IMR-90 (cell line): Measurements from ENCODE around the gene SCPEP1. TPM values are rescaled to one million over a fixed set of nuclear protein-coding genes. Genes with fewer than 3 reads are reported as not detected.

Source experiments
- ATAC-seq: fragments of 200-7000 bp; cut with Tn5 transposase; 2 replicates; pipeline ENCODE4 v1.9.1; 2020; ENCODE audit warnings: low read depth, mild to moderate bottlenecking, moderate library complexity
- BruUV-seq: library from RNA; stranded (reverse); fragments of 400-500 nt; replicated peaks from 2 replicates; lab custom pipeline; 2021; lab: Mats Ljungman, UMichigan
- CTCF ChIA-PET: fragments of 300-600 bp; formaldehyde crosslinking; extraction: SDS; loops from one replicate; lab custom pipeline; 2021; ENCODE audit warnings: antibody characterized with exemption; lab: Yijun Ruan, JAX
- POLR2A ChIA-PET: fragments of 300-600 bp; sonication (Branson Sonifier 250); formaldehyde crosslinking; loops from one replicate; lab custom pipeline; 2022; ENCODE audit warnings: antibody characterized with exemption; ENCODE audit not compliant: unreplicated experiment; lab: Charles Lee
- DNase-seq: peaks from one replicate; pipeline ENCODE4 v3.0.0; 2013
- H2AFZ ChIP-seq: replicated peaks from 2 replicates; pipeline ENCODE3; 2013; ENCODE audit warnings: low read length, mild to moderate bottlenecking; ENCODE audit not compliant: poor library complexity
- H2AK5ac ChIP-seq: 2 replicates; pipeline ENCODE4 v1.6.1; 2013; ENCODE audit warnings: low read depth, low read length, inconsistent platforms
- H2AK9ac ChIP-seq: replicated peaks from 2 replicates; pipeline ENCODE3; 2013; ENCODE audit warnings: mild to moderate bottlenecking, low read depth, low read length, moderate library complexity; ENCODE audit not compliant: poor library complexity
- H2BK120ac ChIP-seq: 2 replicates; pipeline ENCODE4 v1.6.1; 2013; ENCODE audit warnings: low read depth, low read length, inconsistent platforms
- H2BK15ac ChIP-seq: 3 replicates; pipeline ENCODE4 v1.6.1; 2013; ENCODE audit warnings: low read depth, low read length, inconsistent platforms
- H2BK20ac ChIP-seq: 2 replicates; pipeline ENCODE4 v1.6.1; 2013; ENCODE audit warnings: low read depth, mild to moderate bottlenecking, inconsistent platforms, low read length, moderate library complexity
- H2BK5ac ChIP-seq: 2 replicates; pipeline ENCODE4 v1.6.1; 2013; ENCODE audit warnings: mild to moderate bottlenecking, low read depth, low read length, inconsistent platforms; ENCODE audit not compliant: poor library complexity, severe bottlenecking
- H3K14ac ChIP-seq: replicated peaks from 2 replicates; pipeline ENCODE4 v1.6.1; 2013; ENCODE audit warnings: low read depth, low read length, inconsistent platforms
- H3K18ac ChIP-seq: 2 replicates; pipeline ENCODE4 v1.6.1; 2013; ENCODE audit warnings: low read depth, low read length, control low read depth
- H3K23ac ChIP-seq: 2 replicates; pipeline ENCODE4 v1.6.1; 2013; ENCODE audit warnings: low read depth, low read length, inconsistent platforms
- H3K27ac ChIP-seq: 2 replicates; pipeline ENCODE4 v1.5.1; 2013; ENCODE audit warnings: mild to moderate bottlenecking, control low read depth, low read length; ENCODE audit not compliant: insufficient read depth
- H3K27me3 ChIP-seq: 2 replicates; pipeline ENCODE4 v1.6.1; 2013; ENCODE audit warnings: low read length; ENCODE audit not compliant: control insufficient read depth, insufficient read depth
- H3K36me3 ChIP-seq: 2 replicates; pipeline ENCODE4 v1.6.1; 2013; ENCODE audit warnings: low read length, mixed read lengths; ENCODE audit not compliant: control insufficient read depth, insufficient read depth
- H3K4ac ChIP-seq: 2 replicates; pipeline ENCODE4 v1.6.1; 2013; ENCODE audit warnings: low read depth, low read length, inconsistent platforms
- H3K4me1 ChIP-seq: 2 replicates; pipeline ENCODE4 v1.6.1; 2013; ENCODE audit warnings: low read length, mixed read lengths; ENCODE audit not compliant: control insufficient read depth, insufficient read depth
- H3K4me2 ChIP-seq: 2 replicates; pipeline ENCODE4 v1.6.1; 2013; ENCODE audit warnings: low read depth, mild to moderate bottlenecking, control low read depth, low read length, moderate library complexity
- H3K4me3 ChIP-seq: 2 replicates; pipeline ENCODE4 v1.5.1; 2013; ENCODE audit warnings: low read depth, mild to moderate bottlenecking, control low read depth, low read length, moderate library complexity; ENCODE audit not compliant: insufficient read depth
- H3K56ac ChIP-seq: 2 replicates; pipeline ENCODE4 v1.6.1; 2013; ENCODE audit warnings: low read length, inconsistent platforms; ENCODE audit not compliant: insufficient read depth; ENCODE audit errors: extremely low read depth
- H3K79me1 ChIP-seq, 2 experiments: 2 replicates each; pipeline ENCODE4 v1.6.1; 2013; ENCODE audit warnings: low read length in 2 of 2, inconsistent platforms in 1 of 2, low read depth in 1 of 2
- H3K9ac ChIP-seq: 2 replicates; pipeline ENCODE4 v1.6.1; 2013; ENCODE audit warnings: low read depth, low read length, control low read depth
- H3K9me1 ChIP-seq: 2 replicates; pipeline ENCODE4 v1.6.1; 2013; ENCODE audit warnings: low read length, inconsistent platforms; ENCODE audit not compliant: insufficient read depth
- H3K9me3 ChIP-seq: 2 replicates; pipeline ENCODE4 v1.6.1; 2013; ENCODE audit warnings: low read length; ENCODE audit not compliant: control insufficient read depth, insufficient read depth
- H4K20me1 ChIP-seq: 2 replicates; pipeline ENCODE4 v1.6.1; 2013; ENCODE audit warnings: low read length, inconsistent platforms; ENCODE audit not compliant: insufficient read depth
- H4K5ac ChIP-seq: 2 replicates; pipeline ENCODE4 v1.6.1; 2013; ENCODE audit warnings: mild to moderate bottlenecking, low read depth, low read length, control low read depth
- H4K8ac ChIP-seq, 2 experiments: 2 replicates each; pipeline ENCODE4 v1.6.1; 2013; ENCODE audit warnings: low read depth in 2 of 2, low read length in 2 of 2, control low read depth in 1 of 2, inconsistent platforms in 1 of 2
- H4K91ac ChIP-seq: 2 replicates; pipeline ENCODE4 v1.6.1; 2013; ENCODE audit warnings: low read depth, low read length, inconsistent platforms; ENCODE audit not compliant: insufficient read depth
- MAFK ChIP-seq: IDR thresholded peaks from 2 replicates; pipeline ENCODE4 v1.6.1; 2012; ENCODE audit warnings: low read depth, low read length, improper control_type of control experiment
- MAZ ChIP-seq: IDR thresholded peaks from 2 replicates; pipeline ENCODE4 v1.6.1; 2012; ENCODE audit warnings: low read depth, mild to moderate bottlenecking, low read length, improper control_type of control experiment, moderate library complexity, borderline replicate concordance
- MXI1 ChIP-seq: IDR thresholded peaks from 2 replicates; pipeline ENCODE4 v1.6.1; 2012; ENCODE audit warnings: low read depth, mild to moderate bottlenecking, low read length, moderate library complexity, borderline replicate concordance
- NFE2L2 ChIP-seq: fragments of 150-350 bp; IDR thresholded peaks from 2 replicates; pipeline ENCODE4 v1.6.1; 2016; ENCODE audit warnings: low read depth, mild to moderate bottlenecking, low read length
- RAD21 ChIP-seq: IDR thresholded peaks from 2 replicates; pipeline ENCODE4 v1.6.1; 2012; ENCODE audit warnings: low read length, improper control_type of control experiment
- RFX5 ChIP-seq: IDR thresholded peaks from 2 replicates; pipeline ENCODE4 v1.8.0; 2012; ENCODE audit warnings: low read depth, mild to moderate bottlenecking, low read length, moderate library complexity
- USF2 ChIP-seq: fragments of 150-350 bp; IDR thresholded peaks from 2 replicates; pipeline ENCODE4 v1.6.1; 2017; ENCODE audit warnings: mild to moderate bottlenecking, antibody characterized with exemption, low read length, low read depth
- WGBS, 2 experiments: methylation state at CpG; one replicate each; pipeline versions ENCODE4 v1.1.5 to v1.1.7; 2013; ENCODE audit warnings: missing lambda C conversion rate in 2 of 2; ENCODE audit not compliant: insufficient read length in 1 of 2; ENCODE audit errors: extremely low coverage in 2 of 2; 5-methylcytosine and 5-hydroxymethylcytosine counted together
- dilution Hi-C: fragments of 300-500 bp; cut with HindIII; formaldehyde crosslinking; loops from one replicate; pipeline ENCODE4 v1.14.3; 2018; ENCODE audit warnings: low sequenced_read_pairs; ENCODE audit not compliant: unreplicated experiment
- in situ Hi-C: fragments of 300-500 bp; cut with MboI; formaldehyde crosslinking; loops from 3 replicates; pipeline ENCODE4 v1.14.3; 2019; ENCODE audit warnings: low sequenced_read_pairs, inconsistent platforms, mixed read lengths
- intact Hi-C: fragments of 100-400 bp; cut with micrococcal nuclease; formaldehyde crosslinking; loops from 2 replicates; pipeline ENCODE4 v1.10.0; 2022
- polyA plus RNA-seq, 3 experiments: library from polyadenylated mRNA; depleted of rRNA; stranded (reverse); fragments of >200 nt; gene quantifications; 2 replicates each; pipeline ENCODE4 v1.2.3, GENCODE V29; 2012; ENCODE audit warnings: low replicate concordance in 1 of 3
- total RNA-seq: library from RNA; depleted of rRNA; stranded (reverse); fragments of >200 nt; gene quantifications from 2 replicates; pipeline ENCODE4 v1.2.3, GENCODE V29; 2012

SCPEP1 gene
- total and polyA plus RNA-seq, 2 of the 4 experiments (the other 2 are of a cell fraction): 16.5 to 32.1 TPM

GRCh38 chr17:57040571-57040970 lies 62.6 kb downstream of the SCPEP1 start:
- intact Hi-C loops: no loop called here
- Histone ChIP-seq H3K56ac (no peak overlapping the region), H3K23ac (no peak overlapping the region), H2BK120ac (no peak overlapping the region), H3K18ac (no peak overlapping the region), H2AK5ac (no peak overlapping the region), H2BK20ac (no peak overlapping the region), H3K14ac (no peak overlapping the region), H2AK9ac (no peak overlapping the region), H3K4me1 (no peaks in the 10 kb centered on the region), H3K9me1 (no peaks in the 10 kb centered on the region), H4K5ac (no peak overlapping the region), H3K9me3 (no peaks in the 10 kb centered on the region), H3K27ac (no peak overlapping the region), H3K27me3 (peaks cover 31% of the 10 kb centered on the region), H3K4ac (no peak overlapping the region), H3K9ac (no peak overlapping the region), H2BK15ac (no peak overlapping the region), H3K36me3 (no peaks in the 10 kb centered on the region), H4K20me1 (no peaks in the 10 kb centered on the region), H2AFZ (no peak overlapping the region), H4K8ac (no peak overlapping the region), H3K4me2 (no peak overlapping the region), H3K4me3 (no peak overlapping the region), H2BK5ac (no peak overlapping the region), H3K79me1 (no peaks in the 10 kb centered on the region), H4K91ac (no peak overlapping the region)
- dilution Hi-C loops: no loop called here
- no TSS peak for BruUV-seq
- CTCF ChIA-PET: no interaction called here
- ATAC-seq (no peak), DNase-seq (no peak)
- in situ Hi-C loops: no loop called here
- WGBS, 2 experiments: no CpG with 5 or more reads among the region's 2 CpGs
- TF ChIP-seq USF2 (no peak), MAZ (no peak), RFX5 (no peak), MAFK (no peak), RAD21 (no peak), MXI1 (no peak), NFE2L2 (no peak)
- POLR2A ChIA-PET: no interaction called here
